Measurements from ENCODE around the gene NT5C2.
"Not testable (repeated sequence)": the region's sequence is repeated elsewhere in the genome, so short reads cannot be mapped to it uniquely, and the experiment has no call there.

NT5C2 gene

GRCh38 chr10:103224133-103224532 lies 31.1 kb upstream of the NT5C2 start:
- Histone ChIP-seq H3K36me3 (ENCODE audit: insufficient read depth, low read length) (no peaks in the 10 kb centered on the region), H4K20me1 (ENCODE audit: insufficient read depth, low read length, poor library complexity, severe bottlenecking) (no peaks in the 10 kb centered on the region), H3K9me3 (ENCODE audit: insufficient read depth, low read depth, low read length) (peaks cover 10% of the 10 kb centered on the region; the same call in 1 of the 2 replicates), H3K4me3 (ENCODE audit: low read length, poor library complexity, severe bottlenecking) (no peak overlapping the region), H2AFZ (ENCODE audit: low read length) (no peak overlapping the region), H3K4me2 (ENCODE audit: low read depth, low read length, poor library complexity, severe bottlenecking) (no peak overlapping the region), H3K27me3 (ENCODE audit: insufficient read depth, low read length, poor library complexity, severe bottlenecking) (no peaks in the 10 kb centered on the region), H3K4me1 (ENCODE audit: insufficient read depth, low read length, poor library complexity, severe bottlenecking) (no peaks in the 10 kb centered on the region), H3K9me2 (replicated peaks; ENCODE audit: low read depth, low read length) (no peaks in the 10 kb centered on the region), H3F3A (ENCODE audit: low read depth) (no peaks in the 10 kb centered on the region), H3K79me2 (ENCODE audit: insufficient read depth, low read length) (no peaks in the 10 kb centered on the region), H3K9ac (ENCODE audit: low read depth, low read length, poor library complexity, severe bottlenecking) (no peak overlapping the region)
- TF ChIP-seq CTCF (conservative IDR thresholded peaks at IDR 0.05; ENCODE audit: low read length) (no peak), EZH2phosphoT487 (IDR thresholded peaks at IDR 0.05; ENCODE audit: borderline replicate concordance) (no peak)

- not testable (repeated sequence) for H3K9me3 ChIP-seq (ENCODE audit: insufficient read depth, low read depth, low read length); H3K4me2 ChIP-seq (ENCODE audit: low read depth, low read length, poor library complexity, severe bottlenecking); H3K36me3 ChIP-seq (ENCODE audit: insufficient read depth, low read length); H3F3A ChIP-seq (ENCODE audit: low read depth); H3K27me3 ChIP-seq (ENCODE audit: insufficient read depth, low read length, poor library complexity, severe bottlenecking); H3K79me2 ChIP-seq (ENCODE audit: insufficient read depth, low read length); H4K20me1 ChIP-seq (ENCODE audit: insufficient read depth, low read length, poor library complexity, severe bottlenecking); H3K9me2 ChIP-seq (replicated peaks; ENCODE audit: low read depth, low read length); H3K4me1 ChIP-seq (ENCODE audit: insufficient read depth, low read length, poor library complexity, severe bottlenecking); H3K4me3 ChIP-seq (ENCODE audit: low read length, poor library complexity, severe bottlenecking); H2AFZ ChIP-seq (ENCODE audit: low read length); H3K9ac ChIP-seq (ENCODE audit: low read depth, low read length, poor library complexity, severe bottlenecking)
These were observed 23.3 kb upstream of the NT5C2 start for GRCh38 chr10:103216362-103216761.

GRCh38 chr10:103215601-103216000 lies 22.5 kb upstream of the NT5C2 start:
- H3K36me3 ChIP-seq (ENCODE audit: insufficient read depth, low read length), result no peaks in the 10 kb centered on the region
- no peak overlapping the region for H3K4me3 ChIP-seq (ENCODE audit: low read length, poor library complexity, severe bottlenecking)
- H3F3A ChIP-seq (ENCODE audit: low read depth), result no peaks in the 10 kb centered on the region
- TF ChIP-seq EZH2phosphoT487 (IDR thresholded peaks at IDR 0.05; ENCODE audit: borderline replicate concordance), result no peak
- H3K9me3 ChIP-seq (ENCODE audit: insufficient read depth, low read depth, low read length), result no peaks in the 10 kb centered on the region
- no peak overlapping the region for H3K4me2 ChIP-seq (ENCODE audit: low read depth, low read length, poor library complexity, severe bottlenecking)
- no peaks in the 10 kb centered on the region for H3K27me3 ChIP-seq (ENCODE audit: insufficient read depth, low read length, poor library complexity, severe bottlenecking)
- no peaks in the 10 kb centered on the region for H3K4me1 ChIP-seq (ENCODE audit: insufficient read depth, low read length, poor library complexity, severe bottlenecking)
- H3K9me2 ChIP-seq (replicated peaks; ENCODE audit: low read depth, low read length), result no peaks in the 10 kb centered on the region
- no peak overlapping the region for H3K9ac ChIP-seq (ENCODE audit: low read depth, low read length, poor library complexity, severe bottlenecking)
- H2AFZ ChIP-seq (ENCODE audit: low read length), result no peak overlapping the region
- H4K20me1 ChIP-seq (ENCODE audit: insufficient read depth, low read length, poor library complexity, severe bottlenecking), result no peaks in the 10 kb centered on the region
- H3K79me2 ChIP-seq (ENCODE audit: insufficient read depth, low read length), result no peaks in the 10 kb centered on the region

GRCh38 chr10:103210262-103210661 lies 17.2 kb upstream of the NT5C2 start:
- not testable (repeated sequence) for H3K4me2 ChIP-seq (ENCODE audit: low read depth, low read length, poor library complexity, severe bottlenecking); H3K79me2 ChIP-seq (ENCODE audit: insufficient read depth, low read length); H3K27me3 ChIP-seq (ENCODE audit: insufficient read depth, low read length, poor library complexity, severe bottlenecking); H3K36me3 ChIP-seq (ENCODE audit: insufficient read depth, low read length); H2AFZ ChIP-seq (ENCODE audit: low read length); H3K4me1 ChIP-seq (ENCODE audit: insufficient read depth, low read length, poor library complexity, severe bottlenecking); H3K4me3 ChIP-seq (ENCODE audit: low read length, poor library complexity, severe bottlenecking); H3K9me3 ChIP-seq (ENCODE audit: insufficient read depth, low read depth, low read length); H3K9ac ChIP-seq (ENCODE audit: low read depth, low read length, poor library complexity, severe bottlenecking); H3F3A ChIP-seq (ENCODE audit: low read depth); H4K20me1 ChIP-seq (ENCODE audit: insufficient read depth, low read length, poor library complexity, severe bottlenecking); H3K9me2 ChIP-seq (replicated peaks; ENCODE audit: low read depth, low read length)

- H3K9ac ChIP-seq (ENCODE audit: low read depth, low read length, poor library complexity, severe bottlenecking); H3K9me3 ChIP-seq (ENCODE audit: insufficient read depth, low read depth, low read length); H3K79me2 ChIP-seq (ENCODE audit: insufficient read depth, low read length); H3K36me3 ChIP-seq (ENCODE audit: insufficient read depth, low read length); H3K4me1 ChIP-seq (ENCODE audit: insufficient read depth, low read length, poor library complexity, severe bottlenecking); H3F3A ChIP-seq (ENCODE audit: low read depth); H3K4me3 ChIP-seq (ENCODE audit: low read length, poor library complexity, severe bottlenecking); H3K27me3 ChIP-seq (ENCODE audit: insufficient read depth, low read length, poor library complexity, severe bottlenecking); H3K4me2 ChIP-seq (ENCODE audit: low read depth, low read length, poor library complexity, severe bottlenecking); H4K20me1 ChIP-seq (ENCODE audit: insufficient read depth, low read length, poor library complexity, severe bottlenecking); H3K9me2 ChIP-seq (replicated peaks; ENCODE audit: low read depth, low read length); H2AFZ ChIP-seq (ENCODE audit: low read length): not testable (repeated sequence)
These were observed 14.6 kb upstream of the NT5C2 start for GRCh38 chr10:103207643-103208042.

Data from Loucy (cell line).